ENCODE data around the gene SCRN2. TPM values are rescaled to one million over a fixed set of nuclear protein-coding genes. Genes with fewer than 3 reads are reported as not detected.

Gene SCRN2
- total RNA-seq, 1 experiment from 2014 or later: 24.0 TPM

GRCh38 chr17:47846716-47847340 lies 5.8 kb upstream of the SCRN2 start:
- no peak for DNase-seq (ENCODE audit: low read depth)

- no peak for DNase-seq (ENCODE audit: low read depth)
Measured at GRCh38 chr17:47845716-47846075, 4.6 kb upstream of the SCRN2 start.

- peak; percentile 38 for DNase-seq (ENCODE audit: low read depth)
Measured at GRCh38 chr17:47844814-47845715, 4.0 kb upstream of the SCRN2 start.

- peak; percentile 63 for DNase-seq (ENCODE audit: low read depth)
Measured at GRCh38 chr17:47844227-47844626, 3.2 kb upstream of the SCRN2 start.

- DNase-seq (ENCODE audit: low read depth): no peak
Measured at GRCh38 chr17:47843391-47843730, 2.3 kb upstream of the SCRN2 start.

GRCh38 chr17:47841488-47842291 lies 617 bp upstream of the SCRN2 start:
- DNase-seq (ENCODE audit: low read depth): no peak

- peak; percentile 23 for DNase-seq (ENCODE audit: low read depth)
Measured at GRCh38 chr17:47840001-47840741, 902 bp downstream of the SCRN2 start.

GRCh38 chr17:47839071-47839470 lies 2.0 kb downstream of the SCRN2 start:
- no peak for DNase-seq (ENCODE audit: low read depth)

GRCh38 chr17:47838636-47839035 lies 2.4 kb downstream of the SCRN2 start:
- no peak for DNase-seq (ENCODE audit: low read depth)

- DNase-seq (ENCODE audit: low read depth): peak; percentile 91
Measured at GRCh38 chr17:47837401-47838039, 3.6 kb downstream of the SCRN2 start.

- no peak for DNase-seq (ENCODE audit: low read depth)
Measured at GRCh38 chr17:47836601-47837000, 4.5 kb downstream of the SCRN2 start.

GRCh38 chr17:47834756-47835155 lies 6.3 kb downstream of the SCRN2 start:
- DNase-seq (ENCODE audit: low read depth): no peak

GRCh38 chr17:47831934-47832327 lies 9.1 kb downstream of the SCRN2 start:
- DNase-seq (ENCODE audit: low read depth): no peak

- peak; percentile 89 for DNase-seq (ENCODE audit: low read depth)
Measured at GRCh38 chr17:47831003-47831933, 9.8 kb downstream of the SCRN2 start, which contains the start of the genes LRRC46 and MRPL10. Gene LRRC46, plus strand, starts transcription at chr17:47831670. Its CDS starts 320 bp downstream, at chr17:47831990. Gene MRPL10, minus strand, starts transcription at chr17:47831541. Its CDS starts 30 bp downstream, at chr17:47831511.

GRCh38 chr17:47830396-47831002 lies 10.6 kb downstream of the SCRN2 start:
- DNase-seq (ENCODE audit: low read depth): no peak

GRCh38 chr17:47829870-47830269 lies 11.2 kb downstream of the SCRN2 start:
- DNase-seq (ENCODE audit: low read depth): no peak

GRCh38 chr17:47823519-47823918 lies 17.6 kb downstream of the SCRN2 start:
- no peak for DNase-seq (ENCODE audit: low read depth)

GRCh38 chr17:47822785-47823184 lies 18.3 kb downstream of the SCRN2 start:
- no peak for DNase-seq (ENCODE audit: low read depth)

Data from M059J (cell line).